ENCODE data around the gene TBCK. TPM values are rescaled to one million over a fixed set of nuclear protein-coding genes. Genes with fewer than 3 reads are reported as not detected.

TBCK gene
- total RNA-seq, 1 experiment from 2014 or later = 28.6 TPM

DNA sequence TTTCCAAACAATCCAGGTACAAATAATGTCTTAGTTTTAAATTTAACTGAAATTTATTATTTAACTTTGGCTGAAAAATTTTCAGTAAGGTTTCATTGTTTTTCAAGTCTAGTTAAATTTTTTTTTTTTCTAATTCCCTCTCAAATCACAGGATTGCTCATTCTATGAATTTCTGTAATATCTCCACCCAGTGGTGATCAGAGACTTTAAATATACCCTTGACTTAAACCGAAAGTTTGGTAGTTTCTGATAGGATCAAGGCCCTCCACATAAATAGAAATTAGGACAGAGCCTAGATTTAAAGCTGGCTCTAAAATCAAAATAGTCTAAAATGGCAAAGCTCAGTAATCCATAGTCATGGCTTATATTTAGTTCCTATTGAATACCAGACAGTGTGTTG is 175.4 kb downstream of the TBCK start:
- Mint-ChIP-seq H3K27me3 (ENCODE audit: low read depth) (no peaks in the 10 kb centered on the region), H3K9me3 (peaks cover 2% of the 10 kb centered on the region), H3K27ac (no peak overlapping the region), H3K4me1 (peaks cover 10% of the 10 kb centered on the region), H3K4me3 (no peak overlapping the region), H3K36me3 (peaks cover 5% of the 10 kb centered on the region)
- DNase-seq (ENCODE audit: low spot score) = no peak
- POLR2A ChIA-PET = no interaction called here
- CTCF ChIA-PET = no interaction called here
- TF ChIP-seq MYBL2 (CRISPR knock-in tag; IDR thresholded peaks at IDR 0.05) = no peak
- TF ChIP-seq GABPB1 (CRISPR knock-in tag; IDR thresholded peaks at IDR 0.05) = no peak
- no peak for TF ChIP-seq KAT7 (CRISPR knock-in tag; IDR thresholded peaks at IDR 0.05; ENCODE audit: borderline replicate concordance)
- TF ChIP-seq, protein P1, sequence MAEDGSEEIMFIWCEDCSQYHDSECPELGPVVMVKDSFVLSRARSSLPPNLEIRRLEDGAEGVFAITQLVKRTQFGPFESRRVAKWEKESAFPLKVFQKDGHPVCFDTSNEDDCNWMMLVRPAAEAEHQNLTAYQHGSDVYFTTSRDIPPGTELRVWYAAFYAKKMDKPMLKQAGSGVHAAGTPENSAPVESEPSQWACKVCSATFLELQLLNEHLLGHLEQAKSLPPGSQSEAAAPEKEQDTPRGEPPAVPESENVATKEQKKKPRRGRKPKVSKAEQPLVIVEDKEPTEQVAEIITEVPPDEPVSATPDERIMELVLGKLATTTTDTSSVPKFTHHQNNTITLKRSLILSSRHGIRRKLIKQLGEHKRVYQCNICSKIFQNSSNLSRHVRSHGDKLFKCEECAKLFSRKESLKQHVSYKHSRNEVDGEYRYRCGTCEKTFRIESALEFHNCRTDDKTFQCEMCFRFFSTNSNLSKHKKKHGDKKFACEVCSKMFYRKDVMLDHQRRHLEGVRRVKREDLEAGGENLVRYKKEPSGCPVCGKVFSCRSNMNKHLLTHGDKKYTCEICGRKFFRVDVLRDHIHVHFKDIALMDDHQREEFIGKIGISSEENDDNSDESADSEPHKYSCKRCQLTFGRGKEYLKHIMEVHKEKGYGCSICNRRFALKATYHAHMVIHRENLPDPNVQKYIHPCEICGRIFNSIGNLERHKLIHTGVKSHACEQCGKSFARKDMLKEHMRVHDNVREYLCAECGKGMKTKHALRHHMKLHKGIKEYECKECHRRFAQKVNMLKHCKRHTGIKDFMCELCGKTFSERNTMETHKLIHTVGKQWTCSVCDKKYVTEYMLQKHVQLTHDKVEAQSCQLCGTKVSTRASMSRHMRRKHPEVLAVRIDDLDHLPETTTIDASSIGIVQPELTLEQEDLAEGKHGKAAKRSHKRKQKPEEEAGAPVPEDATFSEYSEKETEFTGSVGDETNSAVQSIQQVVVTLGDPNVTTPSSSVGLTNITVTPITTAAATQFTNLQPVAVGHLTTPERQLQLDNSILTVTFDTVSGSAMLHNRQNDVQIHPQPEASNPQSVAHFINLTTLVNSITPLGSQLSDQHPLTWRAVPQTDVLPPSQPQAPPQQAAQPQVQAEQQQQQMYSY (CRISPR knock-in tag; IDR thresholded peaks at IDR 0.05) = no peak
- TF ChIP-seq, protein P2, sequence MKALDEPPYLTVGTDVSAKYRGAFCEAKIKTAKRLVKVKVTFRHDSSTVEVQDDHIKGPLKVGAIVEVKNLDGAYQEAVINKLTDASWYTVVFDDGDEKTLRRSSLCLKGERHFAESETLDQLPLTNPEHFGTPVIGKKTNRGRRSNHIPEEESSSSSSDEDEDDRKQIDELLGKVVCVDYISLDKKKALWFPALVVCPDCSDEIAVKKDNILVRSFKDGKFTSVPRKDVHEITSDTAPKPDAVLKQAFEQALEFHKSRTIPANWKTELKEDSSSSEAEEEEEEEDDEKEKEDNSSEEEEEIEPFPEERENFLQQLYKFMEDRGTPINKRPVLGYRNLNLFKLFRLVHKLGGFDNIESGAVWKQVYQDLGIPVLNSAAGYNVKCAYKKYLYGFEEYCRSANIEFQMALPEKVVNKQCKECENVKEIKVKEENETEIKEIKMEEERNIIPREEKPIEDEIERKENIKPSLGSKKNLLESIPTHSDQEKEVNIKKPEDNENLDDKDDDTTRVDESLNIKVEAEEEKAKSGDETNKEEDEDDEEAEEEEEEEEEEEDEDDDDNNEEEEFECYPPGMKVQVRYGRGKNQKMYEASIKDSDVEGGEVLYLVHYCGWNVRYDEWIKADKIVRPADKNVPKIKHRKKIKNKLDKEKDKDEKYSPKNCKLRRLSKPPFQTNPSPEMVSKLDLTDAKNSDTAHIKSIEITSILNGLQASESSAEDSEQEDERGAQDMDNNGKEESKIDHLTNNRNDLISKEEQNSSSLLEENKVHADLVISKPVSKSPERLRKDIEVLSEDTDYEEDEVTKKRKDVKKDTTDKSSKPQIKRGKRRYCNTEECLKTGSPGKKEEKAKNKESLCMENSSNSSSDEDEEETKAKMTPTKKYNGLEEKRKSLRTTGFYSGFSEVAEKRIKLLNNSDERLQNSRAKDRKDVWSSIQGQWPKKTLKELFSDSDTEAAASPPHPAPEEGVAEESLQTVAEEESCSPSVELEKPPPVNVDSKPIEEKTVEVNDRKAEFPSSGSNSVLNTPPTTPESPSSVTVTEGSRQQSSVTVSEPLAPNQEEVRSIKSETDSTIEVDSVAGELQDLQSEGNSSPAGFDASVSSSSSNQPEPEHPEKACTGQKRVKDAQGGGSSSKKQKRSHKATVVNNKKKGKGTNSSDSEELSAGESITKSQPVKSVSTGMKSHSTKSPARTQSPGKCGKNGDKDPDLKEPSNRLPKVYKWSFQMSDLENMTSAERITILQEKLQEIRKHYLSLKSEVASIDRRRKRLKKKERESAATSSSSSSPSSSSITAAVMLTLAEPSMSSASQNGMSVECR (CRISPR knock-in tag; IDR thresholded peaks at IDR 0.05; ENCODE audit: borderline replicate concordance) = no peak
- TF ChIP-seq SMAD3 (CRISPR knock-in tag; IDR thresholded peaks at IDR 0.05; ENCODE audit: borderline replicate concordance) = no peak
- no peak for TF ChIP-seq ZBTB21 (CRISPR knock-in tag; IDR thresholded peaks at IDR 0.05; ENCODE audit: borderline replicate concordance)
- TF ChIP-seq, protein P3, sequence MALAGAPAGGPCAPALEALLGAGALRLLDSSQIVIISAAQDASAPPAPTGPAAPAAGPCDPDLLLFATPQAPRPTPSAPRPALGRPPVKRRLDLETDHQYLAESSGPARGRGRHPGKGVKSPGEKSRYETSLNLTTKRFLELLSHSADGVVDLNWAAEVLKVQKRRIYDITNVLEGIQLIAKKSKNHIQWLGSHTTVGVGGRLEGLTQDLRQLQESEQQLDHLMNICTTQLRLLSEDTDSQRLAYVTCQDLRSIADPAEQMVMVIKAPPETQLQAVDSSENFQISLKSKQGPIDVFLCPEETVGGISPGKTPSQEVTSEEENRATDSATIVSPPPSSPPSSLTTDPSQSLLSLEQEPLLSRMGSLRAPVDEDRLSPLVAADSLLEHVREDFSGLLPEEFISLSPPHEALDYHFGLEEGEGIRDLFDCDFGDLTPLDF (CRISPR knock-in tag; IDR thresholded peaks at IDR 0.05) = no peak
- no peak for TF ChIP-seq TP53 (CRISPR knock-in tag; IDR thresholded peaks at IDR 0.05)
- no peak for TF ChIP-seq IRF2 (CRISPR knock-in tag; IDR thresholded peaks at IDR 0.05; ENCODE audit: borderline replicate concordance, low read depth)
- TF ChIP-seq GRHL2 (CRISPR knock-in tag; IDR thresholded peaks at IDR 0.05; ENCODE audit: insufficient replicate concordance, severe bottlenecking) = no peak
- no peak for TF ChIP-seq NR2C2 (CRISPR knock-in tag; IDR thresholded peaks at IDR 0.05)
- TF ChIP-seq, protein P4, sequence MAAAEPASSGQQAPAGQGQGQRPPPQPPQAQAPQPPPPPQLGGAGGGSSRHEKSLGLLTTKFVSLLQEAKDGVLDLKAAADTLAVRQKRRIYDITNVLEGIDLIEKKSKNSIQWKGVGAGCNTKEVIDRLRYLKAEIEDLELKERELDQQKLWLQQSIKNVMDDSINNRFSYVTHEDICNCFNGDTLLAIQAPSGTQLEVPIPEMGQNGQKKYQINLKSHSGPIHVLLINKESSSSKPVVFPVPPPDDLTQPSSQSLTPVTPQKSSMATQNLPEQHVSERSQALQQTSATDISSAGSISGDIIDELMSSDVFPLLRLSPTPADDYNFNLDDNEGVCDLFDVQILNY (CRISPR knock-in tag; IDR thresholded peaks at IDR 0.05) = no peak
- TF ChIP-seq ZNF138 (CRISPR knock-in tag; conservative IDR thresholded peaks at IDR 0.05) = no peak
- TF ChIP-seq, protein P5, sequence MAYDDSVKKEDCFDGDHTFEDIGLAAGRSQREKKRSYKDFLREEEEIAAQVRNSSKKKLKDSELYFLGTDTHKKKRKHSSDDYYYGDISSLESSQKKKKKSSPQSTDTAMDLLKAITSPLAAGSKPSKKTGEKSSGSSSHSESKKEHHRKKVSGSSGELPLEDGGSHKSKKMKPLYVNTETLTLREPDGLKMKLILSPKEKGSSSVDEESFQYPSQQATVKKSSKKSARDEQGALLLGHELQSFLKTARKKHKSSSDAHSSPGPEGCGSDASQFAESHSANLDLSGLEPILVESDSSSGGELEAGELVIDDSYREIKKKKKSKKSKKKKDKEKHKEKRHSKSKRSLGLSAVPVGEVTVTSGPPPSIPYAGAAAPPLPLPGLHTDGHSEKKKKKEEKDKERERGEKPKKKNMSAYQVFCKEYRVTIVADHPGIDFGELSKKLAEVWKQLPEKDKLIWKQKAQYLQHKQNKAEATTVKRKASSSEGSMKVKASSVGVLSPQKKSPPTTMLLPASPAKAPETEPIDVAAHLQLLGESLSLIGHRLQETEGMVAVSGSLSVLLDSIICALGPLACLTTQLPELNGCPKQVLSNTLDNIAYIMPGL (CRISPR knock-in tag; IDR thresholded peaks at IDR 0.05) = no peak
- no peak for TF ChIP-seq TEAD1 (CRISPR knock-in tag; IDR thresholded peaks at IDR 0.05)
- TF ChIP-seq SOX15 (CRISPR knock-in tag; IDR thresholded peaks at IDR 0.05) = no peak
- no peak for TF ChIP-seq ZNF416 (CRISPR knock-in tag; IDR thresholded peaks at IDR 0.05)
- TF ChIP-seq ZNF219 (CRISPR knock-in tag; IDR thresholded peaks at IDR 0.05; ENCODE audit: borderline replicate concordance) = no peak
- TF ChIP-seq TEAD4 (CRISPR knock-in tag; IDR thresholded peaks at IDR 0.05) = no peak
- no peak for ATAC-seq

Measured in WTC11 (cell line).